NCI-H1092 treated with DMSO at 0.1 percent for 48 hours (cell line): ENCODE measurements around the gene ASAH2.
"Not testable (repeated sequence)": the region's sequence is repeated elsewhere in the genome, so short reads cannot be mapped to it uniquely, and the experiment has no call there.

Experiments used
- DNase-seq: peaks from one replicate; lab custom pipeline; 2025; lab: John Stamatoyannopoulos, UW

Gene ASAH2

GRCh38 chr10:50251394-50251793, at the start of gene ASAH2:
Gene ASAH2, minus strand, starts transcription at chr10:50251516. Its CDS starts 2,906 bp downstream, at chr10:50248610.
- no peak for DNase-seq

- DNase-seq = no peak
Measured at GRCh38 chr10:50299948-50300669, 48.8 kb upstream of the ASAH2 start.

- no peak for DNase-seq
Measured at GRCh38 chr10:50295367-50295766, 44.1 kb upstream of the ASAH2 start.

- no peak for DNase-seq
Measured at GRCh38 chr10:50294582-50294981, 43.3 kb upstream of the ASAH2 start.

- no peak for DNase-seq
Measured at GRCh38 chr10:50293513-50294313, 42.4 kb upstream of the ASAH2 start.

GRCh38 chr10:50291261-50291850, 40.0 kb upstream of the ASAH2 start:
- no peak for DNase-seq

GRCh38 chr10:50289196-50289595, 37.9 kb upstream of the ASAH2 start:
- no peak for DNase-seq

GRCh38 chr10:50286996-50287803, 35.9 kb upstream of the ASAH2 start:
- no peak for DNase-seq

- DNase-seq = no peak
Measured at GRCh38 chr10:50286517-50286916, 35.2 kb upstream of the ASAH2 start.

- no peak for DNase-seq
Measured at GRCh38 chr10:50281967-50282522, 30.7 kb upstream of the ASAH2 start.

- no peak for DNase-seq
Measured at GRCh38 chr10:50281210-50281966, 30.1 kb upstream of the ASAH2 start.

- no peak for DNase-seq
Measured at GRCh38 chr10:50280049-50280841, 28.9 kb upstream of the ASAH2 start.

GRCh38 chr10:50279489-50279888, 28.2 kb upstream of the ASAH2 start:
- no peak for DNase-seq

- no peak for DNase-seq
Measured at GRCh38 chr10:50275650-50276235, 24.4 kb upstream of the ASAH2 start.

- DNase-seq = no peak
Measured at GRCh38 chr10:50272531-50272930, 21.2 kb upstream of the ASAH2 start.

- no peak for DNase-seq
Measured at GRCh38 chr10:50271564-50272250, 20.4 kb upstream of the ASAH2 start.

GRCh38 chr10:50267877-50268276, 16.6 kb upstream of the ASAH2 start:
- not testable (repeated sequence) for DNase-seq

GRCh38 chr10:50262625-50263024, 11.3 kb upstream of the ASAH2 start:
- DNase-seq = not testable (repeated sequence)

GRCh38 chr10:50260791-50261281, 9.5 kb upstream of the ASAH2 start:
- DNase-seq = no peak
